HEK293 (cell line): ENCODE data around the gene EXD3.

ENCODE experiments used
- PRDM4 ChIP-seq: fragments of 450-650 bp; formaldehyde crosslinking; IDR thresholded peaks from 2 replicates; pipeline ENCODE4 v1.5.1; 2017; ENCODE audit warnings: missing biosample characterization, missing genetic modification characterization
- TCF7L2 ChIP-seq: IDR thresholded peaks from 2 replicates; pipeline ENCODE4 v1.6.1; 2011; ENCODE audit warnings: low read depth, mild to moderate bottlenecking, inconsistent platforms, low read length, moderate library complexity, borderline replicate concordance
- ZBTB7A ChIP-seq: fragments of 450-650 bp; formaldehyde crosslinking; IDR thresholded peaks from 2 replicates; pipeline ENCODE4 v1.5.1; 2016; ENCODE audit warnings: low read depth, missing biosample characterization, missing genetic modification characterization
- ZNF121 ChIP-seq: fragments of 450-650 bp; formaldehyde crosslinking; IDR thresholded peaks from 2 replicates; pipeline ENCODE4 v1.5.1; 2016; ENCODE audit warnings: missing biosample characterization, missing genetic modification characterization
- ZNF221 ChIP-seq: fragments of 450-650 bp; formaldehyde crosslinking; IDR thresholded peaks from 2 replicates; pipeline ENCODE4 v1.5.1; 2017; ENCODE audit warnings: missing biosample characterization, missing genetic modification characterization, borderline replicate concordance
- ZNF23 ChIP-seq: fragments of 450-650 bp; formaldehyde crosslinking; IDR thresholded peaks from 2 replicates; pipeline ENCODE4 v1.5.1; 2016; ENCODE audit warnings: missing biosample characterization, missing genetic modification characterization, borderline replicate concordance
- ZNF398 ChIP-seq: fragments of 450-650 bp; formaldehyde crosslinking; IDR thresholded peaks from 2 replicates; pipeline ENCODE4 v1.5.1; 2017; ENCODE audit warnings: missing biosample characterization, missing genetic modification characterization
- ZNF530 ChIP-seq: fragments of 450-650 bp; formaldehyde crosslinking; IDR thresholded peaks from 2 replicates; pipeline ENCODE4 v1.5.1; 2016; ENCODE audit warnings: low read depth, missing biosample characterization, missing genetic modification characterization
- ZNF580 ChIP-seq: fragments of 450-650 bp; formaldehyde crosslinking; IDR thresholded peaks from 2 replicates; pipeline ENCODE4 v1.5.1; 2016; ENCODE audit warnings: missing biosample characterization, missing genetic modification characterization
- ZNF692 ChIP-seq: fragments of 450-650 bp; formaldehyde crosslinking; IDR thresholded peaks from 2 replicates; pipeline ENCODE4 v1.5.1; 2016; ENCODE audit warnings: missing biosample characterization, missing genetic modification characterization
- ZSCAN23 ChIP-seq: fragments of 450-650 bp; formaldehyde crosslinking; IDR thresholded peaks from 2 replicates; pipeline ENCODE4 v1.5.1; 2016; ENCODE audit warnings: missing biosample characterization, missing genetic modification characterization
- TF ChIP-seq, protein P1 (sequence below): fragments of 450-650 bp; formaldehyde crosslinking; IDR thresholded peaks from 2 replicates; pipeline ENCODE4 v1.5.1; 2016; ENCODE audit warnings: missing biosample characterization, missing genetic modification characterization
- TF ChIP-seq, protein P2 (sequence below): fragments of 450-650 bp; formaldehyde crosslinking; IDR thresholded peaks from 2 replicates; pipeline ENCODE4 v1.5.1; 2016; ENCODE audit warnings: missing biosample characterization, missing genetic modification characterization

DNA sequence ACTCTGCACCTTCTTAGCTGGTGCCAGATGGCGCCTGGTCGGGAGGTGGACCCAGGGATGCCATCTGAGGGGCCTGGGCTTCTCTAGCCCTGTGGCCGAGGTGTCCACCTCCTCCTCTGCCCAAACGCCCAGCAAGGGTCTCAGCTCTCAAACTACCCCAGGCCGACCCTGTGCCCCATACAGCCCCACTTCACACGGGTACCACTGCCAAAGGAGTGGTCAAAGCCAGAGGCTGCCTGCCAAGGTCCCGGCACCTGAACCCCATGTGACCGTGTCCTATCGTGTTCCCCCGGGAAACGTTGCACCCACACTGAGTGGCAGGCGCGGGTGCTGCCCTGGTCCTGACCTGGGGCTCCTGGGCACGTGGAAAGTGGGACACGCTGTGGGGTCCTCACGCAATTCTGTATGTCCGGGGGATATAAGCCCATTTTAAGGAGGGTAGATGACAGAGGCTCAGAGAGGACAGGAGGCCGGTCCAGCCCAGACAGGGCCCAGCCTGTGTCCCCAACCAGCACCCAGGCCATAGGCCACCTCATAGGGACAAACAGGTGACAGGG is 16.3 kb upstream of the EXD3 start:
- TF ChIP-seq ZNF23 (tag by site-specific recombination) (no peak), ZNF121 (tag by site-specific recombination) (no peak), ZNF221 (no peak), ZNF580 (no peak), ZNF530 (tag by site-specific recombination) (no peak), PRDM4 (tag by site-specific recombination) (no peak), TCF7L2 (no peak), ZNF398 (no peak), ZNF692 (no peak), ZBTB7A (tag by site-specific recombination) (no peak), ZSCAN23 (tag by site-specific recombination) (no peak)
- TF ChIP-seq, protein P1, sequence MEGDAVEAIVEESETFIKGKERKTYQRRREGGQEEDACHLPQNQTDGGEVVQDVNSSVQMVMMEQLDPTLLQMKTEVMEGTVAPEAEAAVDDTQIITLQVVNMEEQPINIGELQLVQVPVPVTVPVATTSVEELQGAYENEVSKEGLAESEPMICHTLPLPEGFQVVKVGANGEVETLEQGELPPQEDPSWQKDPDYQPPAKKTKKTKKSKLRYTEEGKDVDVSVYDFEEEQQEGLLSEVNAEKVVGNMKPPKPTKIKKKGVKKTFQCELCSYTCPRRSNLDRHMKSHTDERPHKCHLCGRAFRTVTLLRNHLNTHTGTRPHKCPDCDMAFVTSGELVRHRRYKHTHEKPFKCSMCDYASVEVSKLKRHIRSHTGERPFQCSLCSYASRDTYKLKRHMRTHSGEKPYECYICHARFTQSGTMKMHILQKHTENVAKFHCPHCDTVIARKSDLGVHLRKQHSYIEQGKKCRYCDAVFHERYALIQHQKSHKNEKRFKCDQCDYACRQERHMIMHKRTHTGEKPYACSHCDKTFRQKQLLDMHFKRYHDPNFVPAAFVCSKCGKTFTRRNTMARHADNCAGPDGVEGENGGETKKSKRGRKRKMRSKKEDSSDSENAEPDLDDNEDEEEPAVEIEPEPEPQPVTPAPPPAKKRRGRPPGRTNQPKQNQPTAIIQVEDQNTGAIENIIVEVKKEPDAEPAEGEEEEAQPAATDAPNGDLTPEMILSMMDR: no peak
- TF ChIP-seq, protein P2, sequence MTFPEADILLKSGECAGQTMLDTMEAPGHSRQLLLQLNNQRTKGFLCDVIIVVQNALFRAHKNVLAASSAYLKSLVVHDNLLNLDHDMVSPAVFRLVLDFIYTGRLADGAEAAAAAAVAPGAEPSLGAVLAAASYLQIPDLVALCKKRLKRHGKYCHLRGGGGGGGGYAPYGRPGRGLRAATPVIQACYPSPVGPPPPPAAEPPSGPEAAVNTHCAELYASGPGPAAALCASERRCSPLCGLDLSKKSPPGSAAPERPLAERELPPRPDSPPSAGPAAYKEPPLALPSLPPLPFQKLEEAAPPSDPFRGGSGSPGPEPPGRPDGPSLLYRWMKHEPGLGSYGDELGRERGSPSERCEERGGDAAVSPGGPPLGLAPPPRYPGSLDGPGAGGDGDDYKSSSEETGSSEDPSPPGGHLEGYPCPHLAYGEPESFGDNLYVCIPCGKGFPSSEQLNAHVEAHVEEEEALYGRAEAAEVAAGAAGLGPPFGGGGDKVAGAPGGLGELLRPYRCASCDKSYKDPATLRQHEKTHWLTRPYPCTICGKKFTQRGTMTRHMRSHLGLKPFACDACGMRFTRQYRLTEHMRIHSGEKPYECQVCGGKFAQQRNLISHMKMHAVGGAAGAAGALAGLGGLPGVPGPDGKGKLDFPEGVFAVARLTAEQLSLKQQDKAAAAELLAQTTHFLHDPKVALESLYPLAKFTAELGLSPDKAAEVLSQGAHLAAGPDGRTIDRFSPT (tag by site-specific recombination): peak; percentile 80
